ENCODE data around the gene TRIB2. TPM values are rescaled to one million over a fixed set of nuclear protein-coding genes. Genes with fewer than 3 reads are reported as not detected.
"Not testable (repeated sequence)": the region's sequence is repeated elsewhere in the genome, so short reads cannot be mapped to it uniquely, and the experiment has no call there.

The TRIB2 gene
- total RNA-seq, 1 donor from 2014 or later = 19.3 TPM

DNA sequence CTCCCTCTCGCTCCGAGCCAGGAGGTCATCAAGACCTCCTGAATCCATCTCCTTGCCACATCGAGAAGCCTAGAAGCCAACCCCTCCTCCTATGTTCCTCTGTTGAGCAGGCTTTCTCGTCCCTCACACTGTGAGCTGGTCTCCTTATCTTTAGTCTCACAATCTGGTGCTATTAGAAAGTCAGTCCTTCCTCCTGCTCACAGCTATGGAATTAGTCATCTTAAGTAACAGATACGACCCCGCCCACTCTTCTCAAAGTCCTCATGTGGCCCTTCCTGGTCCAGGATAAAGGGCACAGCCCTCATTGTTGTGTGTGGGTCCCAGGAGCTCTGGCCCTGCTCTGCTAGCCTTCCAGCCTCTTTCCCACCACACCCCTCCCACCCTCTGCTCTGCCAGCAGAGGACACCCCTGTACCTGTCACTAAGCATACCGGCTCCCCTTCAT lies 41.4 kb upstream of the TRIB2 start:
- ChIA-PET POLR2A (no interaction called here), CTCF (no interaction called here)
- no peak for ATAC-seq (ENCODE audit: low read depth)
- no peaks in the 10 kb centered on the region for H3K4me1 Mint-ChIP-seq
- H3K36me3 Mint-ChIP-seq (ENCODE audit: low read depth) = no peaks in the 10 kb centered on the region
- no peak overlapping the region for H3K4me3 Mint-ChIP-seq
- intact Hi-C loops (cut with micrococcal nuclease) = no loop called here
- no peak overlapping the region for H3K27ac Mint-ChIP-seq
- peaks cover 5% of the 10 kb centered on the region for H3K27me3 Mint-ChIP-seq
- no peak for DNase-seq
- no peak for TF ChIP-seq CTCF (IDR thresholded peaks at IDR 0.05)
- peaks cover 7% of the 10 kb centered on the region for H3K9me3 Mint-ChIP-seq

- no peak for TF ChIP-seq CTCF (IDR thresholded peaks at IDR 0.05)
- peaks cover 5% of the 10 kb centered on the region for H3K27me3 Mint-ChIP-seq
- ATAC-seq (ENCODE audit: low read depth) (no peak), DNase-seq (no peak)
- H3K4me1 Mint-ChIP-seq = no peaks in the 10 kb centered on the region
- peaks cover 11% of the 10 kb centered on the region for H3K9me3 Mint-ChIP-seq
- ChIA-PET POLR2A (no interaction called here), CTCF (no interaction called here)
- H3K36me3 Mint-ChIP-seq (ENCODE audit: low read depth) = no peaks in the 10 kb centered on the region
- intact Hi-C loops (cut with micrococcal nuclease) = no loop called here
- no peak overlapping the region for H3K4me3 Mint-ChIP-seq
- H3K27ac Mint-ChIP-seq = no peak overlapping the region
These were observed 40.9 kb upstream of the TRIB2 start for GRCh38 chr2:12675801-12676200.

GRCh38 chr2:12676771-12677170 lies 40.0 kb upstream of the TRIB2 start:
- DNase-seq (no peak), ATAC-seq (ENCODE audit: low read depth) (no peak)
- Mint-ChIP-seq H3K27me3 (peaks cover 5% of the 10 kb centered on the region), H3K9me3 (peaks cover 11% of the 10 kb centered on the region), H3K36me3 (ENCODE audit: low read depth) (no peaks in the 10 kb centered on the region), H3K27ac (no peak overlapping the region), H3K4me3 (no peak overlapping the region), H3K4me1 (no peaks in the 10 kb centered on the region)
- TF ChIP-seq CTCF (IDR thresholded peaks at IDR 0.05) = no peak
- intact Hi-C loops (cut with micrococcal nuclease) = no loop called here
- ChIA-PET POLR2A (no interaction called here), CTCF (no interaction called here)

- H3K4me1 Mint-ChIP-seq = no peaks in the 10 kb centered on the region
- no peak for TF ChIP-seq CTCF (IDR thresholded peaks at IDR 0.05)
- H3K4me3 Mint-ChIP-seq = no peak overlapping the region
- H3K9me3 Mint-ChIP-seq = peaks cover 11% of the 10 kb centered on the region
- intact Hi-C loops (cut with micrococcal nuclease) = no loop called here
- no peaks in the 10 kb centered on the region for H3K36me3 Mint-ChIP-seq (ENCODE audit: low read depth)
- CTCF ChIA-PET = no interaction called here
- peaks cover 11% of the 10 kb centered on the region for H3K27me3 Mint-ChIP-seq
- DNase-seq (no peak), ATAC-seq (ENCODE audit: low read depth) (no peak)
- POLR2A ChIA-PET = no interaction called here
- H3K27ac Mint-ChIP-seq = no peak overlapping the region
These were observed 38.5 kb upstream of the TRIB2 start for GRCh38 chr2:12678186-12678585.

GRCh38 chr2:12679550-12680072 lies 37.1 kb upstream of the TRIB2 start:
- ChIA-PET CTCF (no interaction called here), POLR2A (no interaction called here)
- ATAC-seq (ENCODE audit: low read depth) = no peak
- no peaks in the 10 kb centered on the region for H3K4me1 Mint-ChIP-seq
- peaks cover 11% of the 10 kb centered on the region for H3K9me3 Mint-ChIP-seq
- DNase-seq = no peak
- H3K36me3 Mint-ChIP-seq (ENCODE audit: low read depth) = no peaks in the 10 kb centered on the region
- intact Hi-C loops (cut with micrococcal nuclease) = no loop called here
- H3K27ac Mint-ChIP-seq = no peak overlapping the region
- peaks cover 14% of the 10 kb centered on the region for H3K27me3 Mint-ChIP-seq
- TF ChIP-seq CTCF (IDR thresholded peaks at IDR 0.05) = no peak
- H3K4me3 Mint-ChIP-seq = no peak overlapping the region

GRCh38 chr2:12680115-12680514 lies 36.6 kb upstream of the TRIB2 start:
- H3K36me3 Mint-ChIP-seq (ENCODE audit: low read depth); CTCF ChIA-PET; intact Hi-C loops (cut with micrococcal nuclease); ATAC-seq (ENCODE audit: low read depth); H3K4me1 Mint-ChIP-seq; H3K27ac Mint-ChIP-seq; H3K4me3 Mint-ChIP-seq; DNase-seq; POLR2A ChIA-PET: not testable (repeated sequence)
- Mint-ChIP-seq H3K27me3 (peaks cover 15% of the 10 kb centered on the region), H3K9me3 (peaks cover 11% of the 10 kb centered on the region)
